ENCODE data around the gene CLEC16A.
"Not testable (repeated sequence)": the region's sequence is repeated elsewhere in the genome, so short reads cannot be mapped to it uniquely, and the experiment has no call there.

Gene CLEC16A

DNA sequence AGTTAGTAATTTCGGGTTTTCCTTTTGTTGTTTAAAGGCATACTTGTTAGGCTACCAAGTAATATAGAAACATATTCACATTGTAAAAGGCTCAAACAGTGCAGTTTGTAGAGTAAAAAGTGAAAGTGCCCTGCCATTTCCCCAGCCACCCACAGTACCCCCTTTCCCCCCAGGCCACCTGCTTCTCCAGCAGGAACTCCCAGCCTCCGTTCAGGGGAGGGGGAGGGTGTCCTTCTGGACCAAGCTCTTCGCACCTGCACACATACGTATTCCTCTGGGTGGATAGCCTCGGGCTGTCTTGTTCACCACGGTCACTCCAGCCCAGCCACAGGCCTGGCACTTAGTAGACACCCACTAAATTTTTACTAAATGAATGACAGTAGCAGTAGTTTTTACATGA lies 144.5 kb downstream of the CLEC16A start:
- DNase-seq: no peak

DNA sequence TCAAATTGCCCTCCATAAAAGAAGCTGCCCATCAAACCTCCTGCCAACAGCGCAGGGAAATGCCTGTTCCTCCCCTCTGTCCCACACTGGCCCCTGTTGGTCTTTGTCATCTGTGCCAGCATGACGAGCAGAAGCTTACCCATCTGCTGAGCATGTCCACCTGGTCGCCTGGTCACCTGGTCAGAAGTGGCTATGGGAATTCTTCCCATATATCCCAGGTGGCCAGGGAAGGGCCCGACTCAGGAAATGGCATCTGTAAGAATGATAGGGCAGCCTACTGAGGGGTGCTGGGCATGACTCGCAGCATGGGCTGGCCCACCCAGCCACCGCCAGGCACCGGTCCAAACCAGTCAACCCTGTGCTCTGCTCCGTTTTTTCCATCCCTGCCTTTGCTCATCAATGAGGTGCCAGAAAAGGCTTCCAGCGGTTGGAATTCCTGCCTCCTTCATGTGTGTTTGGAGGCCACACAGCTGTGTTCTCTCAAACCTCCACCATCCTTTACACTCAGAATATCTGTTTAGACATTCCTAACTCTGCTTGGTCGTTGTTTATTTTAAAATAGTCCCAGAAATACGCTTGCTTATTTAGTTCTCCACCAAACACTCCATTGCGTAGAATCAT lies 145.2 kb downstream of the CLEC16A start:
- no peak for DNase-seq

DNA sequence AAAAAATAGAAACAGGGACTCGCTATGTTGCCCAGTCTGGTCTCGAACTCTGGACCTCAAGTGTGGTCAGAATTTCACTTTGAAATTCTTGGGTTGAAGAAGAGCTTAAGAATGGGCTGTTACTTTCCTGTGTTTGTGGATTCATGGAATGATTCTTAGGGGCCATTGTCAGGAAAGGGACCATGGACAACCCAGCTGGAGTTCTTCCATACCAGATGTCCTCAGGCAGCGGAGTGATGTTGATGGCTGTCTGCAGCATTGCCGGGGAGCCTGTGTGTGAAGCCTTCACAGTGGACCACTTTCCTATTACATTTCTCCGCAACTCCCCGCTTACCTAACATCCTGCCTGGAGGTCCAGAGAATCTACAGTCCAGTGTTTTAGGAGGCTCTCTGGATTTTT lies 145.9 kb downstream of the CLEC16A start:
- DNase-seq: no peak

GRCh38 chr16:11091021-11091785 lies 146.8 kb downstream of the CLEC16A start:
- no peak for DNase-seq

DNA sequence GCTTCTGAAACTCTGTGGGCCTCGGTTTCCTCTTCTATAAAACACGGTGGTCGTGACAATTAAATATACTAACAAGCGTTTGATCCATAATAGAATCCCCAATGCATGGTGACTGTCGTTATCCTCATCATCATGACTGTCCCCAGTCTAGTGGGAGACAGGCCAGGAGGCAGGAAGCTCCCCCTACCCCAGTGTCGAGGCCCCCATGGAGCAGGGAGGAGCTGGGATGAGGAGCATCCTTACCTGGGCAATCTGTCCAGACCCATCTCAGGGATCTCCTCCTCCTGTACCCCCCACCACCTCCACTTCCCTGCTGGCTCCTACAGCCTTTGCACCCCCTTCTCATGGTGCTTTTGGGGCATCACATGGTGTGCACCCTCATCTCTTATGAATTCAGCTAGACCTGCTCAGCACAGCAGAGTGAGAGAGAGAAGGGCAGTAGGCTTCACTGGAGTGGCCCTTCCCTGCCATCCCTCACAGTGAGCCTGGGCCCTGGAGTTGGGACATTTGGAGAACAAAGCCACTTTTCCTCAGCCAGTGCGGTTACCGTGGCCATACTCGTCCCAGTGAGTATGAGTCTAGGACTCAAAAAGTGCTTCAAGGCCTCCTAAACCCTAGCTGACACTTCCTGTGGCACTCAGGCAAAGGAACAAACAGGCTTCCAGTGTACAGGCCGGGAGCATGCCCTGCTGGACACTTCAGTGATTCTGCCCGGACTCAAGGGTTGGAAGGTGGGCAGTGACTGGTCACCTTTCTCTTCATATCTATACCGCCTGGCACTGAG lies 148.6 kb downstream of the CLEC16A start:
- DNase-seq: no peak

GRCh38 chr16:11093572-11094074 lies 149.3 kb downstream of the CLEC16A start:
- DNase-seq: no peak

DNA sequence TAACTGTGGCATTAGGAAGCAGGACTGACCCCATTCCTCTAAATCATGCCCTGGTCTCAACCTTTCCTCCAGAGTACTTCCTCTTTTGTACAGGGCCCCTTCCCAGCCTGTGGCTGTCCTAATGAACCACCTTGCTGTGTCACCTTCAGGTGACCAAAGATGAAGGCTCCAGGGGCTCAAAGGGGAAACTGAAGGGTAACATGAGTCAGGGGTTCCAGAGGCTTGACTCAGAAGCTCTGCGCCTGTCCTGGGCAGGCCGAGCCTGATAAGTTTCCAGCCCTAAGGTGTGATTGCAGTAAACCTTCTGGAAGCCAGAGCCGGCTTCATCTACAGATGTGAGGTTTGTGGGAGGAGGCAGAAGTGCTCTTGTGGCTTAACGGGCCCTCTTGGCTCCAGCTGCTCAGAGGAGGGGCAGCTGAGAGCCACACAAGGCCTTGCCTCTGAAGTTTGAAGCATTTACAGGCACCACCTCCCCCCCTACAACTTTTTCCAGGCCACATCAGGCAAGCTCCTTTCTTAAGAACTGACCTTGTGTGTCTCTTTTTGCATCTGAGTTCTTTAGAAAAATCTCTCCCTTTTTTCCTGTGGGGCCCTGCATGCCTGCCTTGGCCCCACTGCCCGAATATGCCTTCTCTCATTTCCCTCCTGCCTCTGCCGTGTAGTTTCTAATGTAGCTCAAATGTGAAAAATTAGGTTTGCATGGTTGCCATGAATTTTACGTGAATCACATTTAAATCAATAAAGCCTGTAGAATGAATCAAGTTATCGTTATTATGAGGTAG lies 149.9 kb downstream of the CLEC16A start:
- no peak for DNase-seq

GRCh38 chr16:11094857-11095565 lies 150.6 kb downstream of the CLEC16A start:
- no peak for DNase-seq

DNA sequence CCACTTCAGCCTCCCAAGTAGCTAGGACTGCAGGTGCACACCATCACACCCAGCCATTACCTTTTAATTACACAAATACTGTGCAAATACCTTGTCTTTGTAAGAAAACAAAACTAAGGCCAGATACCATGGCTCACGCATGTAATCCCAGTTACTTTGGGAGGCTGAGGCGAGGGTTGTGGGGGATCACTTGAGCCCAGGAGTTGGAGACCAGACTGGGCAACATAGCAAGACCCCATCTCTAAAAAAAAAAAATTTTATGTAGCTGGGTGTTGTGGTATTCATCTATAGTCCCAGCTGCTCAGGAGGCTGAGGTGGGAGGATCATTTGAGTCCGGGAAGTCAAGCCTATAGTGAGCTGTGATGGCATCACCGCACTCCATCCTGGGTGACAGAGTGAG lies 151.6 kb downstream of the CLEC16A start:
- DNase-seq: no peak

DNA sequence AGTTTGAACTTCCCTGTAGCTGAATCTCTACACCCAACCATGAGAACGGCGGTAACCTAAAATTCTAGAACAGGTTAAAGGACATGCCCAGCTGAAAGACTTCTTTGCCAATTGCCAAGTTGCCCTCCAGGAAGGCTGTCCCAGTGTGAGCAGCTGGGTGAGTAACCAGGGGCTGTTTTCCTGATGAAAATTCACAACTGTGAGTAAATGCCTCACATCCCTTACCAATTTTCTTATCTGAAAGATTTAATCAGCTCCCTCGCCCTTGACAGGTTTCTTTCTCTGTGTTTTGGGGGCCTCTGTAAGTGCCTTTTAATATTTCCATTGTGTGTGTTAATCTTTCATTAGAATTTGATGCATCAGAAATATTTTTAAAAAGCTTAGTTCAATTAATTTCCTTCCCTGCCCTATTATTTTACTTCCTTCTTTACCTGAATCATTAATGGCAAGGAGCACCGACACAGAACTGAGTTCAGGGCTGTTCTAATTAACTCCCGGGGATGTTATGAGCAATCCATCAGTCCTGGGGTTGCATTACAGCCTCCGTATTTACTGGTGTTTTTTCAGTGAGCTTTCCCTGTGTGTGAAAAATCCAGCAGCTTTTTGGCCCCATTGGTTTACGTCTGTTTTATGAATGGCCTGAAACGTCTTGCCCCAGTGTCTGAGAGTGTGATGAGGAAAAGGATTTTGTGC lies 152.9 kb downstream of the CLEC16A start:
- no peak for DNase-seq

- no peak for DNase-seq
These were observed 153.4 kb downstream of the CLEC16A start for GRCh38 chr16:11097787-11098167.

DNA sequence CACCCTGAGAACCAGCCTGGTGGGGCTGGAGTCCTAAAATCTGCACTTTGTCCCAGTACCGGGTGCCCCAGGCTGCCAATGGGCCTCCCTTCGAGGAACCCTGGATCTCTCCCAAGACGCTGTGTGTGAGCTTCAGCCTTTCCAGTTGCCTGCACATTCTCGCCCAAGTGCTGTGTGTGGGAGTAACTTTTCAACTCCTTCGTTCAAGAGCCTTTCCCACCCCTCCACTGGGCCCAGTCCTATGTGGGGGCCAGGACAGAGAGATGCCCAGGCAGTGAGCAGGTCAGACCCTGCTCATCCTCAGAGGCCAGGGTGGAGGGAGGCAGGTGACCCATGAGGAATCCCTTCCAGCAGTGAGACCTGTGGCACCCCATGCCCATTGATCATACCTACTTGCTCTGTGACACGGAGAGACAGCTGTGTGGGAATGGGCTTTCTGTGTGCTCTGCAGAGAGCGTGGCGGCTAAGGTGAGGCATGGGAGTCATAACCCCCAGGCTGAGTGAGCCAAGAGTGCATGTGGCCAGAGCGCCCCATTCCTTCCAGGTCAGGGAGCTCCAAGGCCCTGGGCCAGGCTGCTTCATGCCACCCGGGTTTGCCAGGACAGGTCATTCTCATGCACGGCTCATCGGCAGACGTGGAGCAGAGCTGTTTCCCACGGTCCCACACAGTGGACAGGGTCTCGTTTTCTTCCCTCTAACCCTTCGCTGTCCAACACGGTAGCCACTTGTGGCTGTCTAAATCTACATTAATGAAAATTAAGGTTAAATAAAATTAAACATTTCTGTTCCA lies 154.4 kb downstream of the CLEC16A start:
- DNase-seq: no peak

GRCh38 chr16:11099672-11100205 lies 155.4 kb downstream of the CLEC16A start:
- DNase-seq: no peak

- peak; percentile 61 for DNase-seq
These were observed 155.9 kb downstream of the CLEC16A start for GRCh38 chr16:11100239-11100750.

DNA sequence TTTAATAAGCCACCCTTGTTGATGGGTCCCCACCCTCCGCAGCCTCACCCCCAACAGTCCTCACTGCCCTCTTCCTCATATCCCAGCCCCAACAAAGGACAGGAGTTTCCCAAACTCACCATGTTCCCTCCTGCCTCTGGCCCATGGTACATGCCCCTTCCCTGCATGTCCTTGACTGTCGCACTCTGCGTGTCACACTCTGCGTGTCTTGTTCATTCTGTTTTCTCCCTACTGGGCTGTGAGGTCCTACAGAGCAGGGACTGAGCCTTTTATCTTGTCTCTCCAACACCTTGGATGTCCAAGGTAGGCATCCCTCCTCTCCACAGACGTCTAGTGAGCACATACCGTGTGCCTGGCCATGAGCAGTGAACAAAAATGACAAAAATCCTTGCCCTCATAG lies 156.9 kb downstream of the CLEC16A start:
- DNase-seq: no peak

GRCh38 chr16:11101695-11102522 lies 157.5 kb downstream of the CLEC16A start:
- no peak for DNase-seq

GRCh38 chr16:11102523-11102898 lies 158.1 kb downstream of the CLEC16A start:
- no peak for DNase-seq

DNA sequence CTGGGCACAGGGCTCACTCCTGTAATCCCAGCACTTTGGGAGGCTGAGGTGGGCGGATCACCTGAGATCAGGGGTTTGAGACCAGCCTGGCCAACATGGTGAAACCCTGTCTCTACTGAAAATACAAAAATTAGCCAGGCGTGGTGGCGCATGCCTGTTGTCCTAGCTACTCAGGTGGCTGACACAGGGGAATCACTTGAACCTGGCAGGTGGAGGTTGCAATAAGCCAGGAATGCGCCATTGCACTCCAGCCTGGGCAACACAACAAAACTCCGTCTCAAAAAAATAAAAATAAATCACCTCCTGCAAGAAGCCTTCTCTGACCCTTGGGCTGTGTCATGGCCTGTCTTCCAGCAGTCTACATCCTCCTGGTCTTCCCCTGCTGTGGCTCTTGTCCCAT lies 158.9 kb downstream of the CLEC16A start:
- not testable (repeated sequence) for DNase-seq
